ENCODE data around the gene ING3. TPM values are rescaled to one million over a fixed set of nuclear protein-coding genes. Genes with fewer than 3 reads are reported as not detected.

ING3 gene
- total RNA-seq: 29.4 TPM

GRCh38 chr7:120950539-120951308, at the start of gene ING3:
ING3 (plus strand) TSS chr7:120950777; CDS start chr7:120950897, 120 bp downstream.

GRCh38 chr7:120988591-120989256, 38.1 kb downstream of the ING3 start, which contains the start of gene CPED1:
CPED1 (plus strand) TSS chr7:120988711; CDS start chr7:120989622, 911 bp downstream.

Small RNA genes lying within 50 kb of the gene (small RNA-seq; reads per million reads assigned to genes)
- gene RNA5SP240 (ENCODE audit: low replicate concordance): not detected

Other genes starting within 250 kb of the ING3 start
- gene TSPAN12, start 92.6 kb upstream of the ING3 start, total RNA-seq: 4.7 TPM
- 1.3 TPM for gene CPED1, start 37.9 kb downstream of the ING3 start, total RNA-seq

Data from parietal lobe (tissue), 2 donors.